Measurements from ENCODE around the gene MYT1.
"Not testable (repeated sequence)": the region's sequence is repeated elsewhere in the genome, so short reads cannot be mapped to it uniquely, and the experiment has no call there.

MYT1 gene

DNA sequence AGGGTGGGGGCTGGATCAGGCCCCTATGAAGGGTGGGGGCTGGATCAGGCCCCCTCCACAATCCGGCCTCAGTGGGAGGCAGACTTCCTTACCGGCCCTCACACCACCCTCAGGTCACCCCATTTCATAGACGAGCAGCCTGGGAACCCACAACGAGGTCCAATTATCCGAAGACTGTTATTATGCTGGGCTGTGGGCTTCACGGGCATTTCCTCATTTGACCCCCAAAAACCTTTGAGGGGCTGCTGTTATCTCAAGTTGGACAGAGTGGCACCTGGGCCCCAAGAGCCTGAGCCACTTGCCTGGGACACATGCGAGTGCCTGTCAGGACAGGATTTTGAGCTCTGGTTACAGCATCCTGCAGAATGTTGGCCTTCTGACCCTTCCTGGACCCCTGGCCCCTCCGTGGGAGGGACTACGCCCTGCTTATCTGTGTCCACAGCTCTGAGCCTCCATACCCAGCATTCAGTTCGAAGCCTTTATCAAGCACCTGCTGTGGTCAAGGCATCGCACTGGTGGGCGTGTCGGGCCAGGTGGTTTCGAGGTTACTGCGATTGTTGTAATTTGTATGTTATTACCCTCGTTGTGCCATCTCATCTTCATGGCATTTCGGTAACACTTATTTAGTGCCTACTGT lies 56.8 kb downstream of the MYT1 start:
- DNase-seq = no peak

DNA sequence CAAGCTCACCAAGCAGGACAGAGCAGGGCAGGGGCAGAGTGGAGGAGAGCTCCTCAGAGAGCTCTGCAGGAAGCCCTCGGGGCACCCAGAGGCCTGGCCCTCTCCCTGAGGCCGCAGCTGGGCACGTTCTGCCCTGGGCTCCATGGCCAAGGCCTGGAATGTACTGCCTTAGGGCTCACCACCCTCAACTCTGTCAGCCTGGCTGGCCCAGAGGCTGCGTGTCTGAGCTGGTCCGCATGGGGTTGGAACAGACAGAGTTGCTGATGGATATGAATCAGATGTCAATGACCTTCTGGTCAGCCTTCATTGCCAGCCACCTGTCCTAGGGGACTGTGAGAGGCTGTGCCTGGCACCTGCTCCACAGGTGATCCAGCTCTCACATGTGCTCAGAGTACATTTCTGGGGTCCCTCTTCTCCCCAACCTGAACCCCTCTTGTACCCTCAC lies 58.1 kb downstream of the MYT1 start:
- no peak for DNase-seq

DNA sequence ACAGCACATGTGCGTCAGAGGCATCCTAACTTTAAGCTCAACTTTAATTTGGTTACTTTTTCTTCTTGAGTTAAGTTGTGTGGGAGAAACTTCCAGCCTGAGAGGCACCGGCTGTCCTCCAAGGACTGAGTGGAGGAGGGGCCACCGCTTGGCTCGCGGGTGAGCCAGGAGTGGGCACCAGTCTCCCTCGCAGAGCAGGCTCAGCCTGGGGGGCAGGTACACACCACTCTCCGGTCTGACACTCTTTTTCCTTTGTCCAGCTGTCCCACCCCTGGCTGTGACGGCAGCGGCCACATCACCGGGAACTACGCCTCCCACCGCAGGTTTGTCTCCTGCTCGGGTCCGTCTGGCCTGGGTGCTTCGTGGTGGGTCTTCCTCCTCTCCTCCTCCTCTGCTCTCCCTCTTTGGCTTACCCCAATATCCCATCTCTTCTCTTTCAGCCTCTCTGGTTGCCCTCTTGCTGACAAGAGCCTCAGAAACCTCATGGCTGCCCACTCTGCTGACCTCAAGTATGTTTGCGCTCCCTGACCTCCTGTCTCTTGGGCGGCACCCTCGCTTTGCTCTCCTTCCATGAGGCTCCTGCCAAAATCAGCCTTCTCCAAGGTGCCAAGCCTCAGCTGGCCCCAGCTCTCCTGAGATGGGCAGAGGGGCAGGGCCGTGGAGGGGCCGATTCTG lies 58.7 kb downstream of the MYT1 start:
- DNase-seq = no peak

DNA sequence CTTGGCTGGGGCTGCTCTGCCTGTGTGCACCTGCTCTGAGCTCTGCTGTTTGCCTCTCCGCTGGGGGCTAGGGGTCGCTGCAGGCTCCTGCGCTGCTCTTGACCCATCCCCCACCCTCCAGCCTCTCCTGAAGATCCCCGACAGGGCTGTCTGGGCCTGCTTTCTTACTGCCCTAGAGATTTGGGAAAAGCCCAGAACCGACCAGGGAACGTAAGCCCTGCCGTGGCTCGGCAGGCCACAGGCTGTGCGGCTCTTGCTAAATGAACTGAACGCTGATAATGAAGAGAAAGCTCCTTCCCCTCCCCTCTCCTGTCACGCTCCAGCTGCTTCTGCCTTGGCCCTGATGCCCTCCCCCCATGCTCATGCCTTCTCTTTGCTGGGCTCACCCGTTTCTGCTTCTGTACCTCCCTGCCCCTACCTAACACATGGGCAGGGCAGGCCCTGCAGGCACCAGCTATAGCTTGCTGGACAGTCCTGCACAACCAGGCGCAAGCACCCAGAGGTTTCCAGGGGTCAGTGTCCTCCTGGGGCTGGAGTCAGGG lies 59.3 kb downstream of the MYT1 start:
- no peak for DNase-seq

DNA sequence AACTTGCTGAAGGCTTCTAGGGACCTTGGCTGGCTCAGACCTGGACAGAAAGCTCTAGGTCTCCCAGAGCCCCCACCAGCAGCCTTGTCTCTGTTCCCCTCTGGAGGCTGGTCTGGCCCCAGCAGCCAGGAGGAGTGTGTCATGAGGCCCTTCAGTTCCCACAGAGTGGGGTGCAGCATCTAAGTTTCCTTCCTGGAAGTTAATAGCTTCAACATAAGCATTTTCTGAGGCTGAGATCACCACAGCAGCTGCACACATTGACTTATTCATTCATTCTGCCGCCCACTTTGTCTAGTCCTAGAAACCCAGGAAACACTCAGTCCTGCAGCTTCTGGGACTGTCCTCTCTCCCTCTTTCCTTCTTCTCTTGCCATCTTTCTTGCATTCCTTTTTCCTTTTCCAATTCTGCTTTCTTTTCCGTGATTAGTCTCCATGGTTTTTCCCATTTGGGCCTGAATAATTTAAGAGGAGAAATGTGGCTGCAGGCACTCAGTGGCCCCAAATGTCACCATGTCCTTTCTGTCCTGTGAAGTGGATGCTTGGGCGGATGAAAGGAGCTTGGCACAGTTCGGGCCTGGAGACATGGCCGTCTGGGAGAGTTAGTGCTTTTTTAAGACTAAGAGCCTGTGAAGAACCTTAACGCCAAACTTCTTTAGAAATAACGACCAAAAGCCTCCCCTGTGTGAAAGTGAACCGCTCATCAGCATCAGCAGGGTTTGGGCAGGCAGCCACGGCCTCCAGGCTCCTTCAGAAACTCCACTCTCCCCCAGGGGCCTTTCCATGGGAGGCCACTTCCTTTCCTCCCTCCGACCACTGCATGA lies 60.3 kb downstream of the MYT1 start:
- no peak for DNase-seq

DNA sequence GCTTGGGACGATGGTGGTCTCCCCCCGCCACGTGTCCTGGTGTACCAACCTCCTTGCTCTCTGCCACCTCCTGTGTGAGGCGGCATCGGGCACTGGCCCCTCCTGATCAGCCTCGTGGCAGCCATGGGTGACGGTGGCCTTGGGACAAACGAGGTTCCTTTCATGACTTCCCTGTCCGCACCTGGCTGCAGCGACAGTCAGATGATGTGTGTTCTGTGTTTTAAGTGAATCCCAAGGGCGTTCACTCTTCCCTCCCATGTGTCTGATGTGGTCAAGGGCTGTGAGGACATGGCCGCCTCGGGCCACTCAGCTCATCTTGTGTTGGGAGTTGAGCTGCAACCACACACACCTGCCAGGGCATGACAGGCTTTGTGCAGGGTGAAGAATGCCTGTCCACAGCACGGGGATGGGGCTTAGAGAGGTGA lies 60.9 kb downstream of the MYT1 start:
- DNase-seq = no peak

DNA sequence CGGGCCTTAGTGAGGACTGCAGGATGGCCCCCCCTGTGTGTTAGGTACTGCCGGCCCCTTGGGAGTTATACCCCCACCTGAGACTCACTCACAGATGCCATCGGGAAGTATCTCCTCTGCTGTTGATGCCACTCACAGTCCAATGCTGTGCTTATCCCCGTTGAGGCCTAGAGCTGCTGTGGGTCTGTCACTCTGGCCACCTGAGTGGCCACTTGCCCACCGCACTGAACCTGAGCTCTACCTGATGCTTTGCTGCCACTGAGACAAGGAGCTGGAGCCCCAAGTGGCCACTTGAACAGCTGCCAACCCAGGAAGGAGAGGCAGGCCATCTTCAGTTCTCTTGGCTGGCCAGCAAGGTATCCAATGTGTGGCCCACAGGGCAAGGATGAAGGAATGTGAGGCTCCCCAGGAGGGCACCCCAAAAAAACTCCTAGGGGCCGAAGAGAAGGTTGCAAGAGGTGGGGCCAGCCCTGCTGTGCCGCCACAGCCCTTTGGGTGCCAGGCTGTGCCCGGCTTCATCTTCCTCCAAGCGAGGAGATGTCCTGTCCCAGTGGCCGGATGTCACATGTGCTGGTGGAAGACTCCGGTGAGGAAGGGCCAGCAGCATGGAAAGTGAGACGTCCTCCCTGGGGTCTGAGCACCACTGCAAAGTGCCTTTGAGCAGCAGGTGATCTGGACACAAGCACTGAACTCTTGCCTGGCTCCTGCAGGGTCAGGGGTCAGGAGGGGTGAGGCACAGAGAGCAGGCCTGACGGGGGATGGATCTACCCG lies 61.8 kb downstream of the MYT1 start:
- no peak for DNase-seq

DNA sequence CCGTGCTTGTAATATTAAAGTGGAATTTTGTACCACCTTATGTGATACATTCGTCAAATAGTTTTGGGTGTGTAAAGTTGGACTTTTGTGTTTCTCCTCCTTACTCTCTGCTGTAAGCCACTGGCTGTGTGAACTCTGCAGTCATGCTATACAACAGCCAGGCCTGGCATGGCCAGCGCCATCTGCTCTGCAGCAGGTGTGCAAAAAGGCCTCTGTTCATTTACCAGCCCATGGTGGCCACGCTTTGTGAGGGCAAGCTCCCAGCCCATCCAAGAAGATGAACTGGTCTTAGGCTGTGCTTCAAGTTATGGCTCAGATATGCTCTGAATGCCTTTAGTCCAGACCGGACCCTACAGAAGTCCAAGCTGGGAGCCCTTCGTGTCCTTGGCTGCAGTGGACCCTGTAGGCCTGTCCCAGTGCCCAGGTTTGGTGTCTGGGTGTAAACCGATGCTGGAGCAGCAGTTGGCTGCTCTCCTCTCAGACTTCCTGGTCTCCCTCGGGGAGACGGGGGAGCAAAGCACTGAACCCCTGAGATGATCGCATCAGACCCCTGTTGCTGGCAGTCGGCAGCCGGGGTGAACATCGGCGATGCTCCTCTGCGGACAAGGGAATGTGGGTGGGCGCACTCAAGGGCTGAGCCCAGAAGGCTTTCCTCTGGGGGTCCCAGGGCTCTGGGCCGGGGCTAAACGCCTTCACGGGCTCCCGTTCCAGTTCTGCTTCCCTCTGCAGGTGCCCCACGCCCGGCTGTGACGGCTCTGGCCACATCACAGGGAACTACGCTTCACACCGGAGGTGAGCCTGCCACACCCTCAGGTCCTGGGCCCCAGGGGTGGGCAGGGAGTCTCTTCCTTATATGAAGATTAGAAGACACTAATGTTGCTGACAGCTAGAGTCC lies 62.7 kb downstream of the MYT1 start:
- DNase-seq = no peak

DNA sequence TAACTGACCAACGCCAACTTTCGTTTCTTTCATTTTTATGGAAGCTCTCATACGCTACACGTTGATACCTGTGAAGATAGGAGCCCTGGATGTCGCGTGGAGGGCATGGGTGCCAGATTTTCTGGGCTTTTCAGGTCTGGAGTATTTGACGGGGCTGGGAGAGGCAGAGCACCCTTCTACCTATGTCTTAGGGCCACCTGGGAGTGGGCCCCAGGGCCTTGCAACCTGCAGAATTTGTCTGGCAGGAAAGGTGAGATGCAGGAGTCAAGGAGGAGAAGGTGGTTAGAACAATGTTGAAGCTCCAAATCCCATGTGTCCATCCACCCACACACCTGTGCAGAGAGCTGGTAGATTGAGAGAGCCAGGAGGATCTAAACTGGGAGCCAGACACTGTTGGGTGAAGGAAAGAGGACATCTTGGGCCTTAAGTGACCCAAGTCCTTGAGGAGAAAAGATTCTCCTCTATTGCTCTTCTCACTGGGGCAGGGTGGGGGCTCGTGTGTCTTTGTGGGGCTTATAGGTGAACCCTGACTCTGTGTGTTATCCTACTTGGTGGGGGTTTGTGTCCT lies 63.9 kb downstream of the MYT1 start:
- DNase-seq = no peak

DNA sequence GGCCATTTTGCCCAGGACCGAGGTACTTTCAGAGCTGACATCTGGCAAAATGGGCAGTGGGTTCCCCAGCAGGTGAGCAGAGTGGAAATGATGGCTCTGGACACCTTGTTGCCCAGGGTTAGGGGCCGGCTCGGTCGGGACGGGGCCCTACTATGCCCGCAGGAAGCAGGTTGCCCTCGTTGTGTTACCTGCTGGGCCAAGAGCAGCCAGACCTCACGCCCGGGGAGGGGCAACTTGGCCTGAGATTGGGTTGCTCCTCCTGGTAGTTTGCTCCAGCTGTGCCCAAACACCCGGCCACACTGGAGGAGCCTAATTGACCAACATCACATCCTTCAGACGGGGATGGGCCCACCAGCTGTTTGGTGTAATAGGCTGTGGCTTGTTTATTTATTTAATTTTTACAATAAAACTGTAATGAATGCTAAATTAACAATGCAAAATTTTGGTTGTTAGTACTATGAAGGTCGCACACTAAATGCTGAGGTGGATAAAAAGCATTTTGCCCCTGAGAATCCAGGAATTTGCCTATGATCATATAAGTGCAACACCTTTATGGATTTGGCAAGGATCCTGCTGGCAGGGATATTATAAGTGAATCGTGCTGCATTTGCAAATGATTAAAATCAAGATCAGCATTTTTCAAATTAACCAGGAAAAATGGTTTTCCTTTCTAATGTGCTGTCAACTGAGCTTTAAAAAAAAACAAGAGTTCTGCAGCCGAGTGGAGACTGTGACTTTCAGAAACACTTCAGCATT lies 64.7 kb downstream of the MYT1 start:
- DNase-seq = no peak

DNA sequence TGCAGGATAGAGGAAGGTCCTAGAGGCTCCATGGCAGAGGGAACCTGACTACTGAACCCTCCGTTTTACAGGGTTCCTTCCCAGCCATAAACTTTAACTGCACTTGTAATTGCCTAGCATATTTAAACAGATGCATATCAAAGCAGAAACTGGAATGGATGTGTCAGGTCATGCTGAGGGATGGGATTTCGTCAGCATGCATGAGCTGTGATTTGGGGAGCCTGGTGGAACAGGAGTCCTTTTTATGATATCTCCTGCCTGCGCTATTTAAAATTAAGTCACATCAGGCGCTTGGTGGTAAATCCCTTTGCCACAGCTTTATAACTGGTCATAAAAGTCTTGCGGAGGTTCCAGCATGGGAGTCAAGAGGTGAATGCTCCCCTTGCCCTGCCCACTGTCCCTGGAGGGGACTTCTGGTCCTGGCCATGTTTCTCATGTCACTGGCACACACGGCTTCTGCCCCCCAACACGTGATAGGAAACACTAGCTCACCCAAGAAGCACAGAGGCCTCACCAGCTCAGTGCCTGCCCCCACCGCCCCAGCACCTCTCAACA lies 65.3 kb downstream of the MYT1 start:
- DNase-seq = no peak

DNA sequence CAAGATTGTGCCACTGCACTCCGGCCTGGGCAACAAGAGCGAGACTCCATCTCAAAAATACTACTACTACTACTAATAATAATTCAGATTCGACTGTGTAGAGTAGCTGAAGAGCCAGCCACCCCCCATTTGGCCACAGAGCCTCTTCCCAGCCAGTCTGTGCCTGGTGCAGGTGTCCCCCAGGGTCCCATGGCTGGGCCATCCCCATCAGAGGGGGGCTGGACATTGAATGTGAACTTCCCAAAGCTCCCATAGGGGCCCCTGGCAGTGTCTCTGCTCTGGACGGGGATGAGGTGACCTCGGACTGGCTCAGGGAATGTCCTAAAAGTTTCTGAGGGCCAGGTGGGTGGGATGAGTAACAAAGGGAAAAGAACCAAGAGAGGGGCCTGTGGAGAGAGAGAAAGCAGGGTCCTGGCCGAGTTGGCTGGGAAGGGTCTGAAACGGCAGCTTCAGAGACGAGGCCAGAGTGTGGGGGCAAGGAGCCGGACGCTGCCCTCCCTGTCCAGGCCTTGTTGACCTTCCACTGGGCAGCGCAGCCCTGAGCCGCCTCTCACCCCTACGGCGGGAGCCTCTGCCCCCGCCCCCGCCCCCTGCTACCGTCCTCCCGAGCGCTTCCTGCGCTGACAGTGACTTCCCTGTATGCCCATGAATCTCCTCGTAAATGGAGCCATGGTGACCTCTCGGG lies 66.4 kb downstream of the MYT1 start:
- DNase-seq = no peak

DNA sequence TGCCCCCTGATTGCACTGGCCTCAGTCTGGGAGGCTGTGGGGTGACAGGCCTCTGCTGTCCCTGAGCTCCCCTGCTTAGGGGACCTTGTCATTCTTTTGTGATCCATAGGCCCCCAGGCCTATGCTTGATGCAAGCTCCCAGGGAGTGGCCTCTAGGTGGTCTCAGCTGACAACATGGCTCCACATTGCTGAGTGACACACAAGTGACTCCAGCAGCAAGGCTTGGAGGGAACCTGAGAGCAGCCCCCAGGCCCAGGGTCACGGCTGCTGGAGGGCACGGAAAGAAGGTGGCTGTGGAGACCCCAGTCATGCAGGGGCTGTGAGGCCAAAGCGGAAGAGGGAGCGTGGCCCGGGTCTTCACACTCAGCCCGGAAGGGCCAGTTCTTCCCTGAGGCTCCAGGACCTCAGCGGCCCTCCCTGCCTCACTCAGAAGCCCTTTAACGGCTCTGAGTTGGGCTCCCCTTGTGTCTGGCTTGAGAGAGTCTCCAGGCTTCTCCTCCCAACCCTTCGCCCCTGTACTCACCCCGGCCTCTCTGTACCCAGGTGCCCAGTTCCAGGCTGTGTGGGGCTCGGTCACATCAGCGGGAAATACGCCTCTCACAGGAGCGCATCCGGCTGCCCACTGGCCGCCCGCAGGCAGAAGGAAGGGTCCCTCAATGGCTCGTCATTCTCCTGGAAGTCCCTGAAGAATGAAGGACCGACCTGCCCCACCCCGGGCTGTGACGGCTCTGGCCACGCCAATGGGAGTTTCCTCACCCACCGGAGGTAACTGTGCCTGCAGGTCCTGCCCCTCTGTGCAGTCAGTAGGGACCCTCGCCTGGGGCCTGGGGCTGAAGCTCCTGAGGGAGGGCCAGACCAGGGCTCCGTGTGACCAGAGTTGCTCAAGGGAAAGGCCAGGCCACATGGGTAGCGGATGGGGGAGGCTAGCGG lies 67.6 kb downstream of the MYT1 start:
- DNase-seq = no peak

DNA sequence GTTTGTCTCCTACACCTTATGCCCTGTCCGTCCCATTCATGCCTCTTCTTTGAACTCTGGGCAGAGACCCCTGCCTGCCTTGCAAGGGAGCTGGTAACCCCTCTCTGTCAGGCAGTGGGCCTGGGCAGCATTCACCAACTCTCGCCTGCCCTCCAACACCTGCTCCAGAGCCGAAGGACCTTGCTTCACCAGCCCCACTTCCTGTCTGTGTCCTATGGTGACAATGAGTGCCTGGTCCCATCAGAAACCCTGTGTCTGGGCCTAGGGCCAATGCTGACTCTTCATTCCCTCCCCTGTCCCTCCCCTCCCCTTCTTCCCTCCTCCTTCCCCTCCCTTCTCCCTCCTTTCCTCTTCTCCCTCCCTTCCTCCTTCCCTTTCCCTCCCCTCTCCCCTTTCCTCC lies 68.5 kb downstream of the MYT1 start:
- peak; percentile 30 for DNase-seq

DNA sequence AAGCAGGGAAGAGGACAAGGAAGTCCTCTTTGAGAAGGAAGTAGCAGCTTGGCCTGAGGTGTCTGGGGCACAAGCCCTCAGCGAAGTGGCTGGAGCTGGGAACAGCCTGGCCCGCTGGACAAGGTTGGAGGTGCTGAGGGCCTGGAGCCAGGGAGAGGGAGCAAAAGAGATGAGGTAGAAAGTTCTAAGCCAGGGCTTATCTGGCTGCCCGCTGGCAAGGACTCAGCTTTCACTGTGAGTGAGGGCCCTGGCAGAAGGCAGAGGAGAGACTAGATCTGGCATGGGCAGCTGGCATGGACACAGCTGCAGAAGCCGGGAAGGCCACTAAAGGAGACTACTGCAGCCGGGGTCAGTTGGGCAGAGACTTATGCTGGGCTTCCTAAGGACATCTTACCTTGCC lies 69.5 kb downstream of the MYT1 start:
- no peak for DNase-seq

DNA sequence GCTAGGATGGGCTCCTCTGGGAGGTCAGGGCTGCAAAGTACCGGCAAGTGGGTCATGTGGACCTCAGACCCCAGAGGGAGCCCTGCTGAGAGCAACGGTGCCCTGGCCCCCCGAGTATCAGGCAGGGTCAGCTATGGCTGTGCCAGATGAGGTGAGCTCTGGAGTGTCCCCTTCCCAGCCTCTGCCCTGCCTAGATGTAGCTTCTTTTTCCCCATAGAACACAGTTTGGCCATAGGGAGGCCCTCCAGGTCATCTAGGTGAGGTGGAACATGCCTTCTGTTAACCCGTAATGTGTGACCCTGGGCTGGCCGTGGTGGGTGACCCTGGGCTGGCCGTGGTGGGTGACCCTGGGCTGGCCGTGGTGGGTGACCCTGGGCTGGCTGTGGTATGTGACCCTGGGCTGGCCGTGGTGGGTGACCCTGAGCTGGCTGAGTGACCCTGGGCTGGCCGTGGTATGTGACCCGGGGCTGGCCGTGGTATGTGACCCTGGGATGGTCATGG lies 70.1 kb downstream of the MYT1 start:
- DNase-seq = no peak

DNA sequence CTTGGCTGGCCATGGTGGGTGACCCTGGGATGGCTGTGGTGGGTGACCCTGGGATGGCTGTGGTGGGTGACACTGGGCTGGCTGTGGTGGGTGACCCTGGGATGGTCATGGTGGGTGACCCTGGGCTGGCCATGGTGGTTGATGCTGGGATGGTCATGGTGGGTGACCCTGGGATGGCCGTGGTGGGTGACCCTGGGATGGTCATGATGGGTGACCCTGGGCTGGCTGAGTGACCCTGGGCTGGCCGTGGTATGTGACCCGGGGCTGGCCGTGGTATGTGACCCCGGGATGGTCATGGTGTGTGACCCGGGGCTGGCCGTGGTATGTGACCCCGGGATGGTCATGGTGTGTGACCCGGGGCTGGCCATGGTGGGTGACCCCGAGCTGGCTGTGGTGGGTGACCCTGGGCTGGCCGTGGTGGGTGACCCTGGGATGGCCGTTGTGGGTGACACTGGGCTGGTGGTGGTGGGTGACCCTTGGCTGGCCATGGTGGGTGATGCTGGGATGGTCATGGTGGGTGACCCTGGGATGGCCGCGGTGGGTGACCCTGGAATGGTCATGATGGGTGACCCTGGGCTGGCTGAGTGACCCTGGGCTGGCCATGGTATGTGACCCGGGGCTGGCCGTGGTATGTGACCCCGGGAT lies 70.8 kb downstream of the MYT1 start:
- DNase-seq = not testable (repeated sequence)

Data from NCI-H2081 treated with DMSO at 0.1 percent for 48 hours (cell line).